HG02588 (cell line): ENCODE data around the gene MACROD1.

Source experiments
- ATAC-seq: cut with Tn5 transposase; IDR thresholded peaks from one replicate; pipeline ENCODE4 v1.9.1; 2021; ENCODE audit warnings: mild to moderate bottlenecking, moderate library complexity; ENCODE audit not compliant: unreplicated experiment

The MACROD1 gene

DNA sequence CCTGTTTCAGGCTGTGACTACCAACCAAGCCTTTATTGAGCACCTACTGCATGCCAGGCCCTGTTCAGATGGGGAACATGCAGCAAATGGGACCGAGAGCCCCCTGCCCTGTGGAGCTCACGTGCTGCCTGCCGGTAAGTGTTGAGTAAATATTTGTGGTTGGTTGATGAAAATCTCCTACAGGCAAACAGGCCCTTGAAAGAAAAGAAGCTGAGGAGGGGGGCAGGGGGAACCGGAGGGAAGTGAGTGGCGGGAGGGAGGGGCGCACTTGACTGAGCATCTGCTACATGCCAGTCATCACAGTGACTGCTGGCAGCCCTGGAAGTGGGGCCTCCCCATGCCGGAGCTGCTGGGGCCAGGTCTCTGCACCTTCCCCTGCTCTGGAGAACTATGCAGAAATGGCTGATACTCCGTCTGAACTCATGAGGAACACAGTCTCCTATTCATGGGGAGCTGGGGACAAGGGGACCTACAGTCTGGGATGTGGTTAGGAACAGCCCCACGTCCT, 34.2 kb downstream of the MACROD1 start:
- ATAC-seq: no peak

DNA sequence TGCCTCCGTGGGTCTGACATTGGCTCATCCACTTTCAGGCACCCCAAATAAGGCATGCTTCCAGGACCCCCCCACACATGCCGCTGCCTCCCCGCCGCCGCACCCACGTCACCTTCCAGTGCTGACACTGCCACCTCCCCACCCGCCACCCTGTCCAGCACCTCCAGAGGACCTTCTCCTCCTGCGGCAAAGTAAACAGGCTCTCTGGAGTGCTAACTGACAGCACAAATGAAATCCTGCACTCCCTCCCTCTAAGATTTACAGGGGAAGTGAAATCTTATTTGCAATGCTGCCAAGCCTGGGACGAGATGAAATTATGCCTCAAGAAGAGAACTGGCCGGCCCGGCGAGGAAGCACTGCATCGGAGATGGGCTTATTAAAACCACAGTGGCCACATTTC, 35.3 kb downstream of the MACROD1 start:
- ATAC-seq: no peak

DNA sequence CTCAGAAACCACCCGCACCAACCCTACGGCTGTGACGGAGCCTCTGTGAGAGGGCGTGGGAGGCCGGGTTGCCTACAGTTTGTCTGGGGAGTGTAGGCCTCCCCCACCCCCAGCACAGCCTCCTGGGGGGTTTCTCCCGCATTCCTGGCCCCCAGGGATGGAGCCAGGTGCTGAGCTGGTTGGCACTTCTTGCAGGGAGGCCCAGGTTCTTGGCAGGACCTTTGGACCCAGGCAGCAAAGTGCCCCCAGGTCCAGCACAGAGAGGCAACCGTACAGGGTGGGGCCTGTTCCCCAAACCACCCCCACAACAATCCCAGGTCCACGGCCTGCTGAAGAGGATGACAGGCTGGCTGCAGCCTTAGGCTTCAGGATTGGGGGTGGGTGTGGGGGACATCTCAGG, 36.5 kb downstream of the MACROD1 start:
- ATAC-seq: no peak

DNA sequence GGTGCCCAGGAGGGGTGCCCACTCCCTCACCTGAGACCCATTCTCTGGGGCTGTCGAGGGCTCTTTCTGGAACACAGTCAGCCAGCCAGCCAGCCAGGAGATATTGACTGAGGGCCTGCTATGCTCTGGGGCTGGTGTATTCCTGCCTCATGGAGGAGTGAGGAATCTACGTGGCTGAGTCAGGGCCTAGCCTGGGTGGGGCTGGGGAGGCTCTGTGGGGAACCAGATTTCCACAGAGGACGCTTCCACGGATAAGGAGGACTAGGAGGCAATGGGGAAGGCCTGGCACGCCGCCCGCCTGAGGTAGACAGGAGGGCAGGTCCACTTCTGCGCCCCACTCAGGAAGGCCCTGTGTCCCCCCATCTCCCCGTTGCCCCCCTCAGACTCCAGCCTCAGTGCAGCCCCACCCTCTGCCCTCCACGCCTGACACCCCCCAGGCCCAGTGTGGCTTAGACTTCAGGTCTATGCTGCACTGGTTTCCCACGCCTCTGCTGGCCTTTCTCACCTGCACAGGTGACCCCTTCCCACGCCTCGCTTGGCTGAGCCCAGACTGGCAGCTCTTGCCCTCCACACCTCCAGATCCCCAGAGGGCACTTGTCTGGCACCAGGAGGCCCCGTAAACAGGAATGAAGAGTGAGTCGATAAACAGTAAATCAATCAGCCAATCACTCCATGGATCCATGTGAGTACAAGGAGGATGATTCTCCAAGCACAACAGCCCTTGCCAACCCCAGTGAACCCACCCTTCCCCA, 37.5 kb downstream of the MACROD1 start:
- no peak for ATAC-seq

DNA sequence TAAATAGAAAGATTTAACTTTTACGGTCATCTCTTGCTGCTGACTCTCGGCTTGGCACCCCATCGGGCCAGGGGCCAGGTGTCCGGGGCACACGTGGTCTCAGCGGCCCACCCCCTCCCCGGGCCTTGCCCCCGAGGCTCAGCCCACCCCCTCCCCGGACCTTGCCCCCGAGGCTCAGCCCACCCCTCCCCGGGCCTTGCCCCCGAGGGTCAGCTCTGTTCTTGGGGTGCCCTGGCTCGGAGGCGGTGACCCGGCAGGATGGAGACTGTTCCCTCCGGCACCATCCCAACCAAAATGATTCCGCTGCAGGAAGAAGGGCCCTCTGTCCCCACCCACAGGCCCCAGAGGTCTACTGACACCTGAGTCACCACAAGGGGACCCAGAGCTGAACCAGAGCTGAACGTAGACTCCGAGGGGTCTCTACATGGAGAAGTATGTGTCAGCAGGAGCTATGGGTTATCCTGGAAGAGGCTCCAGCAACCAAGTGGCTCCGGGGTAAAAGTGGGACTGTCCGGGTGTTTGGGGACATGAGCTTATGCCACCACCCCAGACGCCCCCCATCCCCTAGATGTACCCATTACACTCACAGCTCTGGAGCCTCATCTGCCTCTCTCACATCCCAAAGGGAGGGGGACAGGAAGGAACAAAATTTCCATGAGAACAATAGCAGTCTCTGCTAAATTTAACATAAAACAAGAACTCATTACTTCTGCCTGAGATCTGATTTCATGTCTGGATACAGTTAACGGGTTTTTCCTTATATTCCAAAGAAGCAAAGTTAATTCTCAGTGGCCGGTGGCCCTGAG, 38.4 kb downstream of the MACROD1 start:
- ATAC-seq: no peak

DNA sequence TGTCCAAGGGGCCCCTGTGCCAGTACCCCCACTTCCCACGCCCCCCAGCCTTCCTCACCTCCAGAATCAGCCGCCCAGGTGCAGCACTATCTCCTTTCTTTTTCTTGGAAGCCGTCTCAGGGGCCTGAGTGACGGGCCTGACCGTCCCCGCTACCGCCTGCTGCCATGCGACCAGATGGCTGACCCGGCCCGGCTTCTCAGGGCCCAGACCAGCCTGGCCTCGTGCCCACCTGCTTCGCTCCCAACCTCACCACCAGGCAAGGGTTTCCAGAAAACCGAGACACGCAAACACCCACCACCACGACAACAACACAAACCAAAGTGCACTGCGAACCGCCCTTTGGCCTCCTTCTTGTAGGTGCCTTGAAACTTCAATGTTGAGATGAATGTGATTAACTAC, 39.1 kb downstream of the MACROD1 start:
- ATAC-seq: no peak

- ATAC-seq: no peak
Measured at GRCh38 chr11:64126371-64126770, 39.5 kb downstream of the MACROD1 start.

DNA sequence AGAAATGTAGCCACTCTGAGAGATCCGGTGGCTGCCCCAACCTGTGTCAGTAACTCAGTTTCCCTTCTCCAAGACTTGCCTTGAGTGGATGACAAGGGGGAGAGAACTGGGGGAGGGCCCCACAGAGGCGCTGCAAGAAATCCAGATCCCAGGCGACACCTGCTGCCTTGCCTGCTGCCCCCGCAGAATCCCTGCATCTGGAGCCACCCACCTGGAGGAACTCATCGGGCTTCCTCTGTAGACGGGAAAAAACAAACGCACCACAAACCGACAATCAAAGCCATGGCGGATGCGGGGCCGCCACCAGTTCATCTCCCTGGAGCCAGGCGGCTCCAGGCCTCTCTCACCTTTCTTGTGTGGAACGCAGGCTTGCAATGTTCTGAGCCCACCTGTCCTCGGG, 40.2 kb downstream of the MACROD1 start:
- no peak for ATAC-seq

- no peak for ATAC-seq
Measured at GRCh38 chr11:64124147-64124546, 41.8 kb downstream of the MACROD1 start.

DNA sequence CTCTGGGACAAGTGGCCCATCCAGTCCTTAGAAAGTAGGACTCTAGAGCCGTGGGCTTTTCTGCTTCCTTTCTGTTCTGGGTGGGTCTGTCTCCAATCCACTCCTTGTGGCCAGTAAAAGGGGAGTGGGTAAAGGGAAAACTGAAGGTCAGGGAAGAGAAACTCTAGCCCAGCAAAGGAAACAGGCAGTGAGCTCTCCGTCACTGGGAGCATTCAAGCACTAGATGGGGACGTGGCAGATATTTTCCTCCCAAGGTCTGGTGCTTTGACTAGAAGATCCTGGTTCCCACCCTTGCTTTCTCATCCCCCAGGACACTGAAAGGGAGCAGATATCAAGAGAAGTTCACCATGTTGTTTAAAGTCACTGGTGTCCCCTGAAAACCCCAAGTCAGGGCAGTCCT, 42.2 kb downstream of the MACROD1 start:
- ATAC-seq: no peak

DNA sequence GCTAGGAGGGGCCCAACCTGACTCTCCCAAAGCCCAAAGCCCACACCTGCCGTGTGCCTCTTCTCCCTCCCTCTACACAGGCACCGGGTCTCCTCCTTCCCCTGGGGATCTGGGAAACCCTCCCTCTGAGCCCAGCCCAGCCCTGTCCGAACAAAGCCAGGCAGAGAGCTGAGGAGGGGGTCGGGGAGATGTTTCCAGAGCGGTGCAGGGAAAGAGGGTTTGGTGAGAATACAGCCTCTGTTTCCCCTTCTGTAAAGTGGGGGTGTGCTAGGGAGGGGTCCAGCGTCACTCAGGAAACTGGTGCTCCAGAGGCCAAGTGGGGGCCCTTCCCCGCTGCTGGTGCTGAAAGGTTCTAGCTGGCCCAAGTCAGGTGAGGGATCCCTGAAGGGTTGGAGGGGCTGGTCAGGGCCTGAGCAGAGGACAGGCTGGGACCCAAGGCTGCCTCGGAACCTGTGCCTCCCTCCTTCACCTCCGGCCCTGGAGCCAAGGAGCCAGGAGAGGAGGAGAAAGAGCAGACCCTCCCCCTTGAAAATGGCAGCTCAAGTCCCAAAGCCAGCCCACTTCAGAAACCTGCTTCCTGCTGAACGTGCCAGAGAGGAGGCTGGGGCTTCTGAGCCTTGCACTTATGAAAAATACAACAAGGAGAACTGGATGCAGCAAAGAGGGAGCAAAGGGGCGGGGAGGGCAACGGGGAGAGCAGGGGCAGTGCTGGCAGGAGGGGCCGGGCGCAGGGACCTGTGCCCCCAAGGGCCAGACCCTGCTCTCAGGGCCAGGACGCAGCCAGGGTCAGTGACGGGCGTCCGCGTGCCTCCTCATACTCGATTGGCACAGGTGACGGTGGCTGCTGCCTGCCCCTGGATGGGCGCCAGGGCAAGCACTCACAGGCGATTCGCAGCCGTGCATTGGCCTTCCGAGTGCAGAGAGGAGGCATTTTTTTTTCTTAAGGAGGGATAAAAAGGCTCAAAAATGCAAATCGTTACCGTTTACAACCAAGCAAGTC, 43.2 kb downstream of the MACROD1 start:
- ATAC-seq: no peak

GRCh38 chr11:64121663-64122410, 44.1 kb downstream of the MACROD1 start:
- no peak for ATAC-seq

GRCh38 chr11:64120951-64121569, 44.9 kb downstream of the MACROD1 start:
- ATAC-seq: no peak

DNA sequence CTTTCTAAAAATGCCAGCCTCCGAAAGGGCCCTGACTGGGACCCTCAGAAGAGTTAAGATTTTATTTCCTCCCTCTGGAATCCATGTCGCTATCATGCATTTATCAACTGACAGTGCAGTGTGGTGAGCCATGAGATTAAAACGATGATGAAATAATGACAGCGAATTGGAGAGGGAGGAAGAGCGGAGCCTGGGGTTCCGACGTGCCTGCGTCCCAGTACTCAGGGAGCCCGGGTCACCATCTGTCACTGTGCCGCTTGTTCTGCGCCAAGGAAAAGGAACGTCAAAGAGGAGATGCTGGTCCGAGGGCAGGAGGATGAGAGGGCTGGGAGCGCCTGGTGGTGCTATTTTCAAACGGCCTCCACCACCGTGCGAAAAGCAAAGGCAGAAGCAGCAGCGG, 46.2 kb downstream of the MACROD1 start:
- ATAC-seq: no peak

GRCh38 chr11:64118876-64119665, 46.8 kb downstream of the MACROD1 start:
- ATAC-seq: no peak

DNA sequence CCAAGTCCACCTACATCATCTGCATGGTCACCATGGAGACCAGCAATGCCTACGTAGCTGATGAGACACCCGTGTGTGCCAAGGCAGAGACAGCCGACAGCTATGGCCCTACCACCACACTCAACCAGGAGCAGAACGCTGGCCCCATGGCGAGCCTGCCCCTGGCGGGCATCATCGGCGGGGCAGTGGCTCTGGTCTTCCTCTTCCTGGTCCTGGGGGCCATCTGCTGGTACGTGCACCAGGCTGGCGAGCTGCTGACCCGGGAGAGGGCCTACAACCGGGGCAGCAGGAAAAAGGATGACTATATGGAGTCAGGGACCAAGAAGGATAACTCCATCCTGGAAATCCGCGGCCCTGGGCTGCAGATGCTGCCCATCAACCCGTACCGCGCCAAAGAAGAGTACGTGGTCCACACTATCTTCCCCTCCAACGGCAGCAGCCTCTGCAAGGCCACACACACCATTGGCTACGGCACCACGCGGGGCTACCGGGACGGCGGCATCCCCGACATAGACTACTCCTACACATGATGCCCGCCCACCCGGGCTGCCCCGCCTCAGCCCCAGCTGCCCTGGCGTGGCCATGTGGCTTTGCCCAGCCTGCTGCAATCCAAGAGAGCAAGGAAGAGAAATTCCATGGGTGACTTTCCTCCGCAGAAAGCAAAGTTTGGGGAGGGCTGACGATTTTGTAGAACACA, 48.0 kb downstream of the MACROD1 start:
- ATAC-seq: no peak

DNA sequence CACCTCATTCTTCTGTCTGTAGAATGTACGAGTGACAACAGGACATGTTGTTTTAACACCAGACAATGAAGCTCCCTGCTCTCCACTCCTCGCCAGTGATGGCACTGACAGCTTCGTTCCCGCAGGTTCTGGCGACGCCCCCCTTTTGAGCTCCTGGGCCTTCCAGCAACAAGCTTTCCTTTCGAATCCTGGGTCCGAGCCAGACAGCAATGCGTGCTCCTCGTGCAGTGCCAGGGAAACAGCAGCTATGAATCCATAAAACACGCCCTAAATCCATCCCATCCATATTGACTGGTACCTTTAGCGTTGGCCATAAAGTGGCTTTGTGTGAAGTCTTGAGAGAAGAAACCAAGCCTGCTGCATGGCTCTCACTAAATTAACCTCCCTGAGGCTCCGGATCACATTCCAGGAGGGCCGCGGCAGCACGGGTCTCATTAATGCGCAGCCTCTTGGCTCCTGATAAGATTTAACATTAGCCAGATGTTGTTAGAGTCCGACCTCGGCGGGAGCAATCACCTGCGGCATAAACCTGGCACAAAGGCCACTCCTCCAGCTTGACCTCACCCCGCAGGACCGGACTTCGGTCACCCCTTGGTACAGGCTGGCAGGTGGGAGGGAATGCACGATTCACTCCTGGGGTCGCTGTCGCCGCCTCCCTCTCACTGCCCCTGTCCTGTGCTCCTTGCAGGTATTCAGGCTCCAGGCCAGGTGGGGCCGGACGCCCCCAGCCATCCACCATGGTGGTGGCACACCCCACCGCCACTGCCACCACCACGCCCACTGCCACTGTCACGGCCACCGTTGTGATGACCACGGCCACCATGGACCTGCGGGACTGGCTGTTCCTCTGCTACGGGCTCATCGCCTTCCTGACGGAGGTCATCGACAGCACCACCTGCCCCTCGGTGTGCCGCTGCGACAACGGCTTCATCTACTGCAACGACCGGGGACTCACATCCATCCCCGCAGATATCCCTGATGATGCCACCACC, 50.1 kb downstream of the MACROD1 start:
- no peak for ATAC-seq
